Stimulated activated CD4-positive, alpha-beta T cell treated with anti-CD3 and anti-CD28 coated beads, Interleukin-12 subunit alpha, Interleukin-12 subunit beta, amount 100 ng/mL, for 4 hours (primary cell): ENCODE measurements around the gene TMEM147.
"Not testable (repeated sequence)": the region's sequence is repeated elsewhere in the genome, so short reads cannot be mapped to it uniquely, and the experiment has no call there.

ENCODE experiments used
- DNase-seq: peaks from one replicate; pipeline ENCODE4 v3.0.0-alpha.2; 2020

TMEM147 gene

DNA sequence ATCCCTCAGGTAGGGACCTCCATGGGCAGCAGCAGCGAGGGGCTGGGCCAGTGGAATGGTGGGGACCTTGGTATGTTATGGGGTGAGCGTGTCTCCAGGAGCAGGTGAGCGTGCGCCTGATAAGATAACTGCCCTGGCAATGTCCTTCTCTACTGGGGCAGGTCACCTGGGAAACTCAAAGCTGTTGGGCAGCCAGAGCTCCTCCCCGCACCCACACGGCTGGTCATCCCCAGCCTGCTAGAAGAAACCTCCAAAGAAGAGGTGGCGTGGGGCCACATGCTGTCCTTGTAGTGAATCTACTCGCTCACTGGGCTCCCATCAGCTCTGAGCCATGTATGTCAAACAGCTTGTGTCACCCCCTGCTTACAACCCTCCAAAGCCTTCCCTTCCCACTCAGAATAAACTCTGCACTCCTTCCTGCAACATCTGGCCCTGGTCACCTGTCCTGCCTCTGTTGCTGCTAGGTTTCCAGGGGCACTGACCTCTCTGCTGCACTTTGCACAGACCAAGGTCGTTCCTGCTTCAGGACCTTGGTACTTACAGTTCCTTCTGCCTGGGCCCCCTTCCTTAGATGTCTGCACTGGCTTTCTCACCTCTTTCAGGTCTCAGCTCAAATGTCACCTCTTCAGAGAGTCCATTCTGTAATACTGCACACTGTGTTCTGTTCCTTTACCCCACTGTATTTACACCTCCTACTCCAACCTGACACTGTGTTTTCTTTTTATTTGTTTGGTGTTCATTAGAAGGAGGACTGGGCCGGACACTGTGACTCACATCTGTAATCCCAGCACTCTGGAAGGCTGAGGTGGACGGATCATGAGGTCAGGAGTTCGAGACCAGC is 19.8 kb downstream of the TMEM147 start:
- no peak for DNase-seq

- DNase-seq = no peak
Measured at GRCh38 chr19:35566738-35567137, 21.3 kb downstream of the TMEM147 start.

DNA sequence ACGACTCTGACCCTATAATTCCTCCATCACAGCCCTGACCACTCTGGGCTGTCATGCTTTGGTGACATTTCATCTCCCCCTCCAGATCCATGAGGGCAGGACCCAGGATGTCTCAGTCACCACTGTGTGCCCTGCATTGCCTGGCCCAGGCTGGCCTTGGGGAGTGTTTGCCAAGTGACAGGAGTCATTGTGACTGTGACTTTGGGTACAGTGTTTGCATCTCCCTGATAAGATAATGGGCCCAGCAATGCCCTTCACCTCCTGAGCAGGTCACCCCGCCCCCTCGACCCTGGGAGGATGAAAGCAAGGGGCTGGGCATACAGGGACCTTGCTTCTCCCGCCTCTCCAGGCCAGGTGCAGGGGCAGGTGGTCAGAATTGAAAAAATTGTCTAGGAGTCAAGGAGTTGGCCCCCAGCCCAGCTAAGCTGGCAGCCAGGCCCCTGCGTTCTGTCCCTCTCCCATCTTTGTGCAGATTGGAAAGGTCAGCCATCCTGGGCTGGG is 23.9 kb downstream of the TMEM147 start:
- no peak for DNase-seq

DNA sequence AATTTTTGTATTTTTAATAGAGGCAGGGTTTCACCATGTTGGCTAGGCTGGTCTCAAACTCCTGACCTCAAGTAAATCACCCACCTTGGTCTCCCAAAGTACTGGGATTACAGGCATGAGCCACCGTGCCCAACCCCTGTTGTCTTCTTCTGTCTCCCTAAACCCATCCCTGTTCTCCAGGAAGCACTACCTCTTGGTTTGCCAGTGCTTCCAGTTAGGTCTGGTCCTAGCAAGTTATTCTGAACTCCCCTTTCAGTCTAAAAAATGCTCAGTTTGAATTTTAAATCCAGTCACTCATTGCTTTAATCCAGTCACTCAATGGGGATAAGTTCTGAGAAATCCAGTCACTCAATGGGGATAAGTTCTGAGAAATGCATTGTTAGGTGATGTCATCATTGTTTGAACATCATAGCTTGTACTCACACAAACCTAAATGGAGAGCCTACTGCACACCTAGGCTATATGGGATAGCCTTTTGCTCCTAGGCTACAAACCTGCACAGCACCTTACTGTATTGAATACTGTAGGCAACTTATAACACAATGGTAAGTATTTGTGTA is 26.1 kb downstream of the TMEM147 start:
- no peak for DNase-seq

DNA sequence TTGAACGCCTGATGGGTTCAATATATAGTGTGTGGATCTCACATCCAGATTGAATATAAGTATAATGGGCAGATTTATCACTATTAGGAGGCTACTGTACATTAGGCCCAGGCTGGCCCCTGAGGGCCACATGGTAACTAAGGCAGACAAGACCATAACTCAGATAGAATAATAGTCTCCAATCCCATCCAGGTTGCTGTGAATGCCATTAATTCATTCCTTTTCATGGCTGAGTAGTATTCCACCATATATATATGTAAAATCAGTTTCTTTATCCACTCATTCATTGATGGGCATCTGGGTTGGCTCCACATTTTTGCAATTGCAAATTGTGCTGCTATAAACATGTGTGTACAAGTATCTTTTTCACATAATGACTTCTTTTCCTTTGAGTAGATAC is 32.5 kb downstream of the TMEM147 start:
- DNase-seq = no peak

DNA sequence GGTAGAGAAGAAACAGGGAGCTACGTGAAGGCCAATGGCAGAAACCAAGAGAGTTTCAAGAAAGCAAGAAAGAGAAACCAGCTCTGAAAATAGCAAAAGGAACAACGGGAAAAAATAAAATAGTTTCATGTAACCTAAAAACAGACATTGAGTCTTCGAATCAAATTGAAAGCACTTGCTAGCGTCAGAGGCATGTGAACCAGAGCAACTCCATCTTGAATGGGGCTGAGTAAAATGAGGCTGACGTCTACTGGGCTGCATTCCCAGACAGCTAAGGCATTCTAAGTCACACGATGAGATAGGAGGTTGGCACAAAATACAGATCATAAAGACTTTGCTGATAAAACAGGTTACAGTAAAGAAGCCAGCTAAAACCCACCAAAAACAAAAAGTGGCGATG is 33.3 kb downstream of the TMEM147 start:
- no peak for DNase-seq

DNA sequence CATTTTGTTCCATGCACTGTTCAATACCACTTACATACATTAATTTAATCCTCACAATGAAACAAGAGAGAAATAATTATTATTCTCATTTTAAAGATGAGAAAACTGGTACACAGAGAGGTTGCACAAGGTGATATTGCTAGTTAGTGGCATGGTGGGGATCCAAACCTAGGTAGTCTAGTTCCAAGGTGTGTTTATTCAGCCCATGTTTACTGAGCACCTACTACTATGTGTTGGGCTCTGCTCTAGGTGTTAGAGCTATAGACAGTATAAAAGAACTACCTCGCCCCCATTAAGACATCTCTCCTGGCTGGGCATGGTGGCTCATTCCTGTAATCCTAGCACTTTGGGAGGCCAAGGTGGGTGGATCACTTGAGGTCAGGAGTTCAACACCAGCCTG is 37.3 kb downstream of the TMEM147 start:
- no peak for DNase-seq

- no peak for DNase-seq
Measured at GRCh38 chr19:35585848-35586247, 40.4 kb downstream of the TMEM147 start, which contains the start of gene PMIS2. Gene PMIS2 (plus strand): TSS chr19:35586173. CDS start chr19:35586260, 87 bp downstream.

DNA sequence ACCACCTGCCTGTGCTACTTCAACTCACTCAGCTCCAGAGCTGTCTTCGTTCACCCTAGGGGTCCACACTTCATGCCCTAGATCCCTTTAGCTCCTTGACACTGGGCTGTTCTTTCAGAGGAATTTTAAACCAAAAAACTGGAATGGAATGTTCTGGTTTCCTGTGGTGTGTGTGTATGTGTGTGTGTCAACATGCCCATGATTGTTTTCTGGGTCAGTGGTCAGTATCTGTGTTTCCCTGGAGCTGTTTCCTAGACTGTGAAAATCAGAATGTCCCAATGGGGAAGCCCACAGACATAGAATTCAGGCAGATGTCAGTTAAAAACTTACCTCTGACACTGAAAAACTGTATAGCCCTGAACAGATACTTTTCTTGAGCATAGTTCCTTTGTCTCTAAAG is 41.9 kb downstream of the TMEM147 start:
- no peak for DNase-seq

DNA sequence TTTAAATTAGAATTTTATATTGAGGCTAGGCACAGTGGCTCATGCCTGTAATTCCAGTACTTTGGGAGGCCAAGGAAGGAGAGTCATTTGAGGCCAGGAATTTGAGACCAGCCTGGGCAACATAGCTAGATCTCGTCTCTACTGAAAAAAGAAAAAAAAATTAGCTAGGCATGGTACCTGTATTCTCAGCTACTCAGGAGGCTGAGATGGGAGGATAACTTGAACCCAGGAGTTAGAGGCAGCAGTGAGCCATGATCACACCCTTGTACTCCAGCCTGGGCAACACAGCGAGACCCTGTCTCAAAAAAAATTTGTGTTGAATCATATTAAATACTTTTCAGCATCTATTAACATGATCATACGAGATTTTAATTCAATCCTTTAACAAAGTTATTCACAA is 45.4 kb downstream of the TMEM147 start:
- no peak for DNase-seq

GRCh38 chr19:35592226-35592625 is 46.8 kb downstream of the TMEM147 start:
- DNase-seq = no peak

DNA sequence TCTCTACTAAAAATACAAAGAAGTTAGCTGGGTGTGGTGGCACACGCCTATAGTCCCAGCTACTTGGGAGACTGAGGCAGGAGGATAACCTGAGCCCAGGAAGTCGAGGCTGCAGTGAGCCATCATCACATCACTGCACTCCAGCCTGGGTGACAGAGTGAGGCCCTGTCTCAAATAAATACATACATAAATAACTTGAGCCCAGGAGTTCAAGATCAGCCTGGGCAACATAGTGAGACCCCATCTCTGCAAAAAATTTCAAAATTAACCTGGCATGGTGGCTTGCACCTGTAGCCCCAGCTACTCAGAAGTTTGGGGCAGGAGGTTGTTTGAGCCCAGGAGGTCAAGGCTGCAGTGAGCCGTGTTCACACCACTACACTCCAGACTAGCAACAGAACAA is 49.6 kb downstream of the TMEM147 start:
- DNase-seq = not testable (repeated sequence)

DNA sequence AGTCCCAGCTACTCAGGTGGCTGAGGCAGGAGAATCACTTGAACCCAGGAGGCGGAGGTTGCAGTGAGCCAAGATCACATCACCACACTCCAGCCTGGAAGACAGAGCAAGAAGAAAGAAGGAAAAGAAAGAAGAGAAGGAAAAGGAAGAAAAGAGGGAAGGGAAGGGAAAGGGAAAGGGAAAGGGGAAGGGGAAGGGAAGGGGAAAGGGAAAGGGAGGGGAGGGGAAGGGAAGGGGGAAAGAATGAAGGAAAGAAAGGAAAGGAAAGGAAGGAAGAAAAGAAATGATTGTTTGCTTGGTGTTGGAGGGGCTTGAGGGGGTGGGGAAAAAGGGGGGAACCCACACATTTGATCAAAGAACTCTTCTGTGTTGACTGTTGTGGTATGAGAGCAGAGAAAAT is 50.5 kb downstream of the TMEM147 start:
- no peak for DNase-seq

GRCh38 chr19:35596366-35596999 is 51.1 kb downstream of the TMEM147 start:
- DNase-seq = no peak
